HG02610 (cell line): Measurements from ENCODE around the gene EPHA4.

Experiments used
- ATAC-seq: cut with Tn5 transposase; IDR thresholded peaks from one replicate; pipeline ENCODE4 v1.9.1; 2021; ENCODE audit warnings: mild to moderate bottlenecking, moderate library complexity; ENCODE audit not compliant: unreplicated experiment

Gene EPHA4

DNA sequence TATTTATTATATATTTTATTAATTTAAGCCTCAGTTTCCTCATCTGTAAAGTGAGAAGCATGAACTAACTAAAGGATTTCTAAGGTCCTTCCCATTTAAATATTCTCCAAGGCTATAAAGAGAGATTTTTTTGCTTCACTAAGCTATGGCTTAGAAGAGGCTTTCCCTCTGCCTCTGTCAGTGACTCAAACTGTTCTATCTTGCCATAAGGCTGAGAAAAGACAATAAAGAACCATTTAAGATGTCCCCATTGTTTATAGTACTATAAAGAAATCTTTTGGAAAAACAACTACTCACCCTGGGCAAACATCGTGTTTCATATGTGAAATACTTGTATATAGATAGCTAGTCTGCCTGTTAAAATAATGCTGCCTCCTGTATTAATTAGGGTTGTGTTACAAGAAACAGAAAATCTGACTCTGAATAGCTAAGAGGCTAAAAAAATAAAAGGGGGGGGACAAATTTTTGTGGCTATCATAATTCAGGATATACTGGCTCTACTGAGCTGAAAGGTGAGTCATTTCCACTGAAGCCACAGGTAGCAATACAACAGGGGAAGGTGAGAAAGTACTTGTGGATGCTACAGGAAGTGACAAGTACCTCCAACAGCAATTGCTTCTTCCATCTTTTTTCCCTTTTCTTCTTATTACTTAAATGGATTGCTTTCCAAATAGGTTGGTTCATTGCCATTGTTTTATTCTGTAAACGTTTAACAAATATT lies 25.4 kb downstream of the EPHA4 start:
- no peak for ATAC-seq

DNA sequence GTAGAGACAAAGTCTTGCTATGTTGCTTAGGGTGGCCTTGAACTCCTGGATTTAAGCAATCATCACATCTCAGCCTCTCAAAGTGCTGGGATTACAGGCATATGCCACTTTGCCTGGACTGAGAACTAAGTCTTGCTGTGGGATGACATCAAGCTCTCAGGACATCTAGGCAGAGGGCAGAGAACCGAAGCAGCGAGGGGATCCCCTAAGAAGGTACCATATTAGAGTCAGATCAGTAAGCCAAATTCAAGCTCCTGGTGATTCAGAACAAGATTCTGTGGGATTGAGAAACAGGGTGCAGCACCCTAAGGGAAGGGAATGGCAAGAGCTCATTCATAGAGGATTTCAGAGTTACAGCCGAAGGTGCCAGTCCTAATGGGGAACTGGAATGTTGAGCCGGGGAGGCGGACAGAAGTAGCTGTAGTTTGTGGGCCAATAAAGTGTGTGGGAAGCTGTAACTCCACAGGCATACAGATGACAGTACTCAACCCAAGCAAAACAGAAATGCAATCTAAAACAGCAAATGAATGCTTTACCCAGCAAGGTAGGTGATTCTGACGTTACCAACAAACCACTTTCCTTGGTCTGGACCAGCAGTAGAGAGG lies 30.9 kb downstream of the EPHA4 start:
- ATAC-seq, result no peak

DNA sequence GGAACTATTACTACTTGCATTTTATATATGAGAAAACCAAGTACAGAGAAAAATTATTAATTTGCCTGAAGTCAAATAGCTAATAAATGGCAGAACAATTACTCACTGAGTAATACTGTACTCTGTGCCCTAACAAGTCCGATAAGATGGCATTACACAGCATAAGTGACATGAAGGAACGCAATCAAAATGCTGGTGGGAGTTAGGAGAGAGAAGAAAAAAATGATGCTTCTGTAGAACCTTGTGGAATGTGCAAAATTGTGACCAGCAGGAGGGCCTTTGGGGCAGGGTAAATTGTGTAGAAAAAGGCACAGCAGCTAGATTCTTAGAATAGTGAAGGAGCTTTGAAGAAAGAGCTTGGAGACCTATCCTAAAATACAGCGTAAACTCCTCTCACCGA lies 32.9 kb downstream of the EPHA4 start:
- no peak for ATAC-seq

DNA sequence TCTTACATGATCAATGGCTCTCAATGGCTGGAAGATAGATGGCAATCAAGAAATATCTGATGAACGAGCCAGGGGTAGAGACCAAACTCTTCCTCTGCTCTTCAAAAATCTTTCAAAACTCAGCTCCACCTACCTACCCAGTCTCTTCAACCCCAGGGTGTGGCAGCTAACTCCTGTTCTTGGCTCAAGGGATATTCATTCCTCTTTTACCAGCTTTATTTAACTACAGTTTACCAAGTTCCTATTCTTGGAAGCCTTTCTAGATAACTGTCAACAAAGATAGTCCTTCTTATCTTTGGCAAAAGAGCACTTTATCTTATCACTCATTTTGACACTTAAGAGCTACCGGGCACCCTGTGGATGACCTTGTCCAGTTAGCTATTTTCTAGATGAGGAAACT lies 36.3 kb downstream of the EPHA4 start:
- no peak for ATAC-seq

DNA sequence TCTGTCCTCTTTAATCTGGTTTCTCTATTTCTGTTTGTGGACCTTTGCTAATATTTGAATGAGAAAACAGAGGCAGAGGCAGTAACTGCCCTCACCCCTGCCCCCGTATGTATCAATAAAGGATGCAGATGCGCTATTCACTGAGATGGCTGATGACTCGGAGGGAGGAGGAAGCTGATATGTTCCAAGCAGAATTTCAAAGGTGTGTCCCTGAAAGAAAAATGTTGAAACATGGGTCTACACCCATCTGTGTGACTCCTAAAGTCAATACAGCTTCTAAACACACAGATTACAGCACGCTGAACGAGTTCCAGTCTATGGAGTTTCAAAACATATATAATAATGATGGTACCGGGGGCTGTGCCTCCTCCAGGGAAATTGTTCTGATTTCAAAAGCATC lies 38.8 kb downstream of the EPHA4 start:
- no peak for ATAC-seq

DNA sequence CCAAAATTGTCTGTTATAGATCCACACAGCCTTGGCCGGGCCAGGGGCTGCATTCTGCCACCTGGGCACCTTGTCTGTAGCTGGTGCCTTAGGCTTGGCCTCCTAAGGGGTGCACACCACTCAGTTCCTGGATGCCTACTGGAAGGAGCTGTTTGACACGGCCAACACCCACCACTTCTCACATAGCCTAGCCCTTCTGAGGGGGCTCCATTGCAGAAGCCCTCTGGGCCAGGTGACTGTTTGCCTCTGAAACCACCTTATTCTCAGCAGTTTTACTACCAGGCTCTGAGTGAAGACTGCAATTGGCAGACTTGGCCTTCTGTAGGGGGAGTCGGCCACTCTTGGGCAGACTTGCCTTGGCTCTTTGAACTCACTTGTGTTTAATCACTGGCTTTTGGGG lies 39.5 kb downstream of the EPHA4 start:
- ATAC-seq, result no peak

DNA sequence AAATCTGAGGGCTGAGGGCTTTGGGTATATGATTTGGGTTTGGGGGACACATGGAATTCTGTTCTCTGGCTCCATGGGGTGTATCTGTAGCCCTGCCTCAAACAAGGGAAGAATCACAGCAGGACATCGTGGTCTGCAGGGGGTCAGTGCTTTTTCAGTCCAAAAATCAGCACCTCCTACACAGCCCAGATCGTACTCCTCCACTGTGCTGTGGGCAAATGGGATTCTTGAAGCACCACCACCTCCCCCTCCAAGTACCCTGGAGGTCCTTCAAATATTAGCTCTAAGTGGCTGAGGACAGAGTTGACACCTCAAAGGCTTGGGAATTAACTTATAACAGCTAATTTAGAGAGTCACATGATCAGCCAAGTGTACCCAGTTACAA lies 41.5 kb downstream of the EPHA4 start:
- no peak for ATAC-seq

DNA sequence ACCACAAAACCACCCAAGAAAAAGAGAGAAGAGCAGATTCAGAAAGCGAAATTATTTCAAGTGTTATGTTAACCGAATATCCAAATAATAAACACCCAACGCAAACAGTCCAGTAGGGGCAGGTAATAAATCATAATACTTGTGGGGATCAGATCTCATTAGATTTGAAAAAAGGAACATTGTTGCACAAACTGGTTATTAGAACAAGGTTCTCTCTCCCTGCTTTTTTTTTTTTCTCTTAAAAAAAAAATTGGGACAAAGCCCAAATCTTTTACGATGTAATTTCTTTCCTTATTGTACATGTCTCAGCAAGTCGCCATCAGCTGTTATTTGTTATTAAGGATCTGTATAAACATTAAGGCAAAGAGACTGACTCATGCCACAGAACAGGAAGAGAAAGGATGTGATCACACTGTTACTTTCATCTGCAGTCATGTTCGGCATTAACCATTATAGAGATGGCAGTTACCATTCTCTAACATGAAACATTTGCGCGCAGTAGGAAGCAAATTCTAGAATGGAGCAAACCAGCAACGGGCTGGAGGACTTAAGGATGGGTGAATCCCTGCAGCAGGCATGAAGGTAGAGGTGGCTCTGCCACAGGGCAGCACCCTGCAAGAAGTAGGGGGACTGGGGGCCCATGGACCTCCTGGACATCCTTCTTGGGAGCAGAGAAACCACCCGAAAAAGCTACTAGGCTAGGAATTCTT lies 42.0 kb downstream of the EPHA4 start:
- no peak for ATAC-seq

DNA sequence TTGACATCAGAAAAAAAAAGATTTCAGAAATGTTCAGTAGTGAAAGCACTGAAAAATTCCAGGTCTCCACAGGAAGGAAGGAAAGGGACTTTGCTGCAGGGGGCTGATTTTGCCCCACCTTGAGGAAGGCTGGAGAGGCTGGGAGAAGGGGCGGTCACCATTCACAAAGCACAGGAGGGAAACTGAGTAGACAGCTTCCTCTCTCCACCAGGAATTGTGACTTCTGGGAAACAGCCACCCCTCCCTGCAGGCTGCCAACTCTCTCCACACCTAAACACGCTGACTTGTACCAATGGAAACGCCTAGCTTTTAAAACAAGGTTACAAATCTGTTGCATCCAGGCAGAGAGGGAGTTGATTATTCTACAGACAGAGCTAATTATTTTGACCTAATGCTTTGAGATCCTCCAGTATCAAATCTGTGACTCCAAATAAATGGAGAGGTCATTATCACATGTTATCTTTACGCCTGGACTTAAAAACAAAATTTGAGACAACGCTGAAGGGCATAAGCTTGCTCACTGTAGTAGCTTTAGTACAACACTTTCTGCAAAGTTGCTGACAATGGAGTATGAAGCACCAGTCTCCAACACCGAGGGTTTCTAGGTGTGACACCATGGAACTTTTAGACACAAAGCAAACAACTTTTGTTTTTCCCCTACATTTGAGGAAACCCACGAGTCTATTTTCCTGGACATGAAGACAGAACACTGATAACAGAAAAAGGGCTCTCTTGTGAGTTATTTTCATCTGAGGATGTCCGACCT lies 42.7 kb downstream of the EPHA4 start:
- no peak for ATAC-seq

DNA sequence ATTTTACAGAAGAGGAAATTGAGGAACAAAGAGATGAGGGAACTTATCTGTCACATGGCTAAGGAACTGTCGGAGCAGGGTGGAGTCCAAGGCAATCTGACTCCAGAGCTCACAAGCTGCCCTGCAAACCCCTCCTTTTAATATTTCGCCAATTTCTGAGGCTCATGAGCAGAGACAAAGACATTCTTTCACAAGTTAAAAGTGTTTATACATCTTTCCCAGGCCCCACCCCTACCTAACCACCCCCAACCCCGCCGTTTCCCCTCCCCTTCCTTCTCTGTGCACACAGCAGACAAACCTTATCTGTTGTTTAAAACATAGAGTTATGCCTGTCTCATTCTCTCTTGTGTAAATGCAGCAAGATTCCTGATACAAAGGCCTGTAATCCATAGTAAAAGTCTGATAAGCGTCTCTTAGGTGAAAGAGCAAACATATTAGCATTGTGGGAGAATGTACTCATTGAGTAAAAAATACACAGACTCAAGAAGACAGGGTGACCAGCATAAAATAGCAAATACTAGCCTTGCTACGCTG lies 44.3 kb downstream of the EPHA4 start:
- no peak for ATAC-seq

DNA sequence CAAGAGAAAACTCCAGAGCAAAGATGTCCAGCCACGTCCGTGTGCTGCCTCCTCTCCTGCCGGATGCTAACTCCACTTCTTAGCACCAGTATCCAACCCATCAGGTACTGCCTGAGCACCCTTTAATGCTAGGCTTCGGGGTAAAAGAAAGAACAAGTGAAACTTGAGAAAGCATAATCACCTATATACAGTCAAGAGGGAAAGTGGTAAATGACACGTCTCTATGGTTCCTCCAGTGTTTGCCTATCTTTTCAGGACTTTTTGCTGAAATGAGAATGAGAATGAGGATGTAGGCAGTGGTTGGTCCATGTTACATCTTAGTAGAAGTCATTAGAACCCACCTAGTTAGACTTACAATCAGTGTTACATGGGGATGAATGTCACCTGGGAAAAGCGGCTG lies 47.9 kb downstream of the EPHA4 start:
- no peak for ATAC-seq

DNA sequence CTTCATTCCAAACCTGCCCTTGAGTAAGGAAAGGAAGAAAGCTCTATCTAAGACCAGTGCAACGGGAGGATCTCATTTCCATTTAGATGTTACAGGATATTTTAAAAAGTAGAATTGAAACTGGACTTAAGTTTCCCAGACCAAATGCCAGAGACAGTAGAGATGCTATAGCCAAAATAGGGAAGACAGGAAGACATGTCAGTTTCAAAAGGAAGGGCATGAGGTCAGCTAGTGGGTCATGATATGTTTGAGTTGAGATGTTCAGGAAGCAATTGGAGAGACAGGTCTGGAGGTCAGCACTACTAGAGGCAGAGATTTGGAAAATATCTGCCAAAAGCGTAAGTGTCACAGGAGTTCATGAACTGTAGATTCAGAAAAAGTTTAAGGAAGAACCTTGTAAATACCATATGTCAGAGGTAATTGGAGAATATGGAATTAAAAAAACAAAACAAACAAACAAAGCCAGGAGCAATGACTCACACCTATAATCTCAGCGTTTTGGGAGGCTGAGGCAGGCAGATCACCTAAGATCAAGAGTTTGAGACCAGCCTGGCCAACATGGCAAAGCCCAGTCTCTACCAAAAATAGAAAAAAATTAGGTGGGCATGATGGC lies 50.8 kb downstream of the EPHA4 start:
- no peak for ATAC-seq

DNA sequence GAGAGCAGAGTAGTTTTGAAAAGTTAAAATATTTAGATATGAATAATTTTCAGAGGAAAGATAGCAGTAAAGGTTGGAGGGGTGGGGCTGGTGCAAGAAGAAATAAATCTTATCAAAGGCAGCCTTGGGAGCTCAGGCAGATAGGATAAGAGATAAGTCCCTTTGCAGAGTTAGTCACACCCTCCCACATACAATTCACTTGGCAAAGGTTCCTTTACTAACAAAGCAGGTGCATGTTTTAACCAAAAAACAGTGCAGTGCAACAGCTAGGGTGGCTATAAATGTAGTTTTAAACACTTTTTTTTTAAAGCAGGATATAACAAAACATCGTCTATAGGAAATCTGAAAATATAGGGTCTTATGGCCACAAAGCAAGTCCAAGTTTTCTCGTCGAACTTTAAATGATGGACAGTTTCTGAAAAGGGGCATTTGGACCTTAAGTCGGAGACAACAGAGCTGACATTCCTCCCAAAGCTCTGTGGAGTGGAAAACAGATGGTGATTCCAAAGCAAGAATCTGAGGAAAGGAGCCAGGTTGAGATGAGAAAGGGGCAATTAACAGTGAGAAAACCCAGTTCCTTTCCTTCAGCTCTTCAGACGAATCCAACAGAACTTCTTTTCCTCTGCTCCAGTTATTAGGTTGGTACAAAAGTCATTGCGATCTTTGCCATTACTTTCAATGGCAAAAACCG lies 53.0 kb downstream of the EPHA4 start:
- no peak for ATAC-seq

DNA sequence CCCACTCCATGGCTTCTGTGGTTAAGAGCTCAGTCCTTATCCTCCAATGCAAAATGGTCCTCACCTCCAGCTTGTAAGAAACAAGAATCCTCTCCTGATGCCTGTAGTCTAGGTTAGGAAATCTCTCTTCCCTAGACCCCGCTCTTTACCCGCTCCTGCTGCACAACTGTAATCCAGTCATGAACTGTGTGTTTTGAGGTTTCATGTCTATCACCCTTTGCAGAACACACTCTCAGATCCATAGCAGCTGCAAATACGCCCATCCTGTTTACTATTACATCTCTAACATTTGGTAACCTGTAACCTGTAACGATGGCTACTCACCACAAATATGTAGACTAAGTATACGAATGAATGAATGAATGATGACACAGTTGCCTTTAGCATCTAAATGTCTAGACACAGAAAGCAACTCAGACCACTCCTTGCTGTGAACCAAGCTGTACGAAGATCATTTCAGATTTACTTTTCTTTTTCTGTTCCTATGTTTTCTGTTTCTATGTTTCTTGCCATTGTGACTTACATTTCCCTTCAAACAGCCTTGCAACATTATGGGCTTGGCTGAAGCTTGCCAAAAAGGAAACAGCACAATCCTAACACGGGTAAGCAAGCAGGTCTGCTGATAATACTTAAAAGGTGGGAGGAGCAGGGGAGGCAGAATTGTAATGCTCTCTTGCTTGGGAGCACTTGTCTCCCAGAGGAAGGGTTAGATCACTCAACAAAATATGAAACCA lies 53.7 kb downstream of the EPHA4 start:
- ATAC-seq, result peak; percentile 8

DNA sequence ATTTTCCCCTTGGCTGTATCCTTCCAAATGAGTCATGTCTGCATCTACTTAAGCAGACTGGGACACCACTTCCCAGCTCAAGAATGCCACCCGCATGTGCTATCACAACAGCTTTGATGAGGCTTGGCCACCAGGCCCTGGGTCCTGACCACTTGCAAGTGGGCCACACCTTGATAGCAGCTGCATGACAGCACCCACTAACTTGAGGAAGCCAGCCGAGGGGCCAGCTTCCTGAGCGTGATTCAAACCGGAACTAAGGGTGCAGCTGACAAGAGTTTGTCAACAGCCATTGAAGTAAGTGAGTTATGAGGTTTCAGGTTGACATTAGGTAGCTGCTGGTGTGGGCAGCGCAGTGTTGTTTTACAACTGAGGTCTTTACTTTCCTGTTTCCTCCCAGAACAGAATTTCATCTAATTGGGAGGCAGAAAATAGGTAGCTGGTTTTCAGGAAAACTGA lies 54.4 kb downstream of the EPHA4 start:
- peak; percentile 91 for ATAC-seq

DNA sequence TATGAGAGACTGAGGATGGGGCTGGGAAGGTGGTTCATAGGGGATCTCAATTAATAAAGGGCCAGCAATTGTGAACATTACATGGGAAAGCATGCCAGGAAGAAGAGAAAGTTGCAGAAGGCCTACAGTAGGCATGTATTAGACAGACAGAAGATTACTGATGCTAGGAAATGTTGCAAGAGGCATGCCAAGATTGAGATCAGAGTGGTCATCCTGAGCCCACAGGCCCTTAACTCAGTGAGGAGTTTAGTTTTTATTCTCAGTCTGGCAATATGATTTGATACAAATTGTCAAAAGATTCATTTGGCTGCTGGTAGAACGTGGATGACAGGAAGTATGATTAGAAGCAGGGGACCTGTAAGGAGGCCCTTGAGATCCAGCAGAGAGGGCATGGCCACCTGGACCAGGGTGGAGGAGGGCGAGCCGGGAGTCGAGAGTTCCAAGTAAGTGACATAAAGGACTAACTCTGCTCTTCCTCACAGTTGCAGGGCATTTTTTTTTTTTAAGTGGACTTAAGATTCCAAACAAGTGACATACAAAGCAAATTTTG lies 54.9 kb downstream of the EPHA4 start:
- no peak for ATAC-seq

DNA sequence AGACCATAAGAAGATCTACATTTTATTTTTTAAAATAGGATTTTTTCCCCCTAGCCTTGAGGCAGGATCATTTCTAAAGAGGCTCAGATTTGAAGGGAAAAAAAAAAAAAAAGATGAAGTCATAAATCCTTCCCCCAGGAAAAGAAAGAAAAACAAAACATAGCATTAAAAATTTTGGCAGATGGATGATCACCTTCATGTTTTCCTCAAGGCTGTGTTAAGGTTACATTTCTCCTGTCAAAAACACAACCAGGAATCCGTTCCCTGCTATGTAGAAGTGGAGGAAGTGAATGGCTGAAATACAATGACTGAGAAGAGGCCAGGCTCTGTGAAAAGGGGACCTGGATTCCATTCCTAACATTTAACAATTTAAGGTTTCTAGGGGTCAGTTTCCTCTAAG lies 56.2 kb downstream of the EPHA4 start:
- ATAC-seq, result no peak

DNA sequence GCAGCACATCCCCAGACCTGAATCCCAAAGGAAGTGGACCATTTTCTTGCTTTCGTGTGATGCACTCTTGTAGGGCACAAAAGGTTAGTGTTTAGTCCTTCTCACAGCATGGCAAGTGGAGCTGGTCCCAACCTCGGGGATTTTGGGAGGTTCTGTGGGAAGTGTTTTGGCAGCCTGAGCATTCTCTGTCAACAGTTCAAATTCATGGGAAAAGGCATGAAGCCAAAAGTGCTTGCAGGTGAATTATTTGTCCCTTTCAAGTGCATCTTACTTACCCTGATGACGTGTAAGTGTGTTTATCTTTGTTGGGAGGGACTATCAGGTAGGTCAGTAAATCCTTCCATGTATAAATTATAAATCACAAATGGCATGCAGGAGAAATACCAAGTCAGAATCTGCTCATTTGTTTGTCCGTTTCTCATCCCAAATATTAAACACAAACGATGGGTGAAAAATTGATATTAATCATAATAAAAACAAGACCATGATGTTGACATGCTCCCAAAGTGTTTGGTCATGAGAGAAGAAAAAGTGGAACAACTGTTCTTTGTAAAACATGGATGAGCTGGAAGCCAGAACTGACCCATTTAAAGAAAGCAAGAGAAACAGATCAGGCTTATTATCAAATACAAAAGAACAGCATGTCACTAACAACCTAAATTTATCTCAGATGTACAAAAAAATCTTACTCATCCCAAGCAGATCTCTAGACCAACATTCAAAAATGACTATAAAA lies 57.6 kb downstream of the EPHA4 start:
- no peak for ATAC-seq

DNA sequence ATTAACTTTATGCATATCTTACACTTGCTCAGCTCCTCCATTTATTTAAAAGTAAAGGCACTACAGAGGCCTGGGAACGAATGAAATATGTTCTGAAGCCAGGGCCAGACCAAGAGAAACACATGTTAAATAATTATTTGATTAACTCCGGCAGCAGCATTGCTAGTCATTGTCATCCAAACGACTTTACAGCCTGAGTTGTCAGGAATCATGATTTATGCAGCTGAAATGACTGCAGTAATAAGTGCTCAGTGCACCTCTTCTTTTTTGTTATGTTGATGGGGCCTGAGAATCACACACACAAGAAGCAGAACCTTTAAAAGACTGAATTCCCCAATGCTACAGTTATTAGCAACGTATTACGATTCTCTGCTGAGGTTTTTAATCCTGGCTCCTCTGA lies 58.9 kb downstream of the EPHA4 start:
- ATAC-seq, result no peak
